NAMALWA (cell line): ENCODE measurements around the gene ATG9B.
A peak's percentile ranks its signal among the peaks of the same experiment; 100 is the strongest.

Source experiments
- DNase-seq: peaks from one replicate; pipeline ENCODE4 v3.0.0-alpha.2; 2015; ENCODE audit warnings: low spot score

The ATG9B gene, protein sequence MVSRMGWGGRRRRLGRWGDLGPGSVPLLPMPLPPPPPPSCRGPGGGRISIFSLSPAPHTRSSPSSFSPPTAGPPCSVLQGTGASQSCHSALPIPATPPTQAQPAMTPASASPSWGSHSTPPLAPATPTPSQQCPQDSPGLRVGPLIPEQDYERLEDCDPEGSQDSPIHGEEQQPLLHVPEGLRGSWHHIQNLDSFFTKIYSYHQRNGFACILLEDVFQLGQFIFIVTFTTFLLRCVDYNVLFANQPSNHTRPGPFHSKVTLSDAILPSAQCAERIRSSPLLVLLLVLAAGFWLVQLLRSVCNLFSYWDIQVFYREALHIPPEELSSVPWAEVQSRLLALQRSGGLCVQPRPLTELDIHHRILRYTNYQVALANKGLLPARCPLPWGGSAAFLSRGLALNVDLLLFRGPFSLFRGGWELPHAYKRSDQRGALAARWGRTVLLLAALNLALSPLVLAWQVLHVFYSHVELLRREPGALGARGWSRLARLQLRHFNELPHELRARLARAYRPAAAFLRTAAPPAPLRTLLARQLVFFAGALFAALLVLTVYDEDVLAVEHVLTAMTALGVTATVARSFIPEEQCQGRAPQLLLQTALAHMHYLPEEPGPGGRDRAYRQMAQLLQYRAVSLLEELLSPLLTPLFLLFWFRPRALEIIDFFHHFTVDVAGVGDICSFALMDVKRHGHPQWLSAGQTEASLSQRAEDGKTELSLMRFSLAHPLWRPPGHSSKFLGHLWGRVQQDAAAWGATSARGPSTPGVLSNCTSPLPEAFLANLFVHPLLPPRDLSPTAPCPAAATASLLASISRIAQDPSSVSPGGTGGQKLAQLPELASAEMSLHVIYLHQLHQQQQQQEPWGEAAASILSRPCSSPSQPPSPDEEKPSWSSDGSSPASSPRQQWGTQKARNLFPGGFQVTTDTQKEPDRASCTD

GRCh38 chr7:151024435-151025056, at the start of gene ATG9B:
Gene ATG9B, minus strand, starts transcription at chr7:151024494. Its CDS starts 71 bp downstream, at chr7:151024423.
- no peak for DNase-seq

DNA sequence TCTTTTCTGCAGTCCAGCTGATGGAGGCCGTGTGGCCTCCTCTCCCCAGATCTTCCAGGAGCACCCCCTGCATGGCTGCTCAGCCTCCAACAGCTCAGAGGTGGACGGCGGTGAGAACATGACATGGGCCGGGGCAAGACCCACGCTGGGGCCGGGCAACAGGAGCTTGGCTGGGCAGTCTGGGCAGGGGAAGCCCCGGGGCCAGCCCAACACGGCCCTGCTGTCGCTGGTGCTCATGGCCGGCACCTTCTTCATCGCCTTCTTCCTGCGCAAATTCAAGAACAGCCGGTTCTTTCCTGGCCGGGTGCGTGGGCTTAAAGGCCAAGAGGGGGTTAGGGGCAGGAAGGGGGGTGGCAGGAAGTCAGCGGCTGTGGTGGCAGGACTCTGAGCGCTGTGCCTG, 49.7 kb upstream of the ATG9B start:
- no peak for DNase-seq

GRCh38 chr7:151071032-151071866, 47.0 kb upstream of the ATG9B start:
- DNase-seq: no peak

DNA sequence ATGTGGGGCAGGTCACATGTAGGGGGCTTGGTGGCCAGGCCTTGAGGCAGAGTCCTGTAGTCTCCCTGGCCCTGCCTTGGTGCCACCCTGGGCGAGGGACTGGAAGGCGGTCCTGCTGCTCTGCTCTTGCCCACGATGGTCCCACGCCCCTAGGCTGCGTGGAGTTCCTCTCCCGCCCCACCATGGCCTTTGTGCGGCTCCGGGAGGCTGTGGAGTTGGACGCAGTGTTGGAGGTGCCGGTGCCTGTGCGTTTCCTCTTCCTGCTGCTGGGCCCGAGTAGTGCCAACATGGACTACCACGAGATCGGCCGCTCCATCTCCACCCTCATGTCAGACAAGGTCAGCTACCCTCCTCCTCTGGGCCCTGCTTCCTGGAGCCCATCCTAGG, 46.3 kb upstream of the ATG9B start:
- DNase-seq: no peak

DNA sequence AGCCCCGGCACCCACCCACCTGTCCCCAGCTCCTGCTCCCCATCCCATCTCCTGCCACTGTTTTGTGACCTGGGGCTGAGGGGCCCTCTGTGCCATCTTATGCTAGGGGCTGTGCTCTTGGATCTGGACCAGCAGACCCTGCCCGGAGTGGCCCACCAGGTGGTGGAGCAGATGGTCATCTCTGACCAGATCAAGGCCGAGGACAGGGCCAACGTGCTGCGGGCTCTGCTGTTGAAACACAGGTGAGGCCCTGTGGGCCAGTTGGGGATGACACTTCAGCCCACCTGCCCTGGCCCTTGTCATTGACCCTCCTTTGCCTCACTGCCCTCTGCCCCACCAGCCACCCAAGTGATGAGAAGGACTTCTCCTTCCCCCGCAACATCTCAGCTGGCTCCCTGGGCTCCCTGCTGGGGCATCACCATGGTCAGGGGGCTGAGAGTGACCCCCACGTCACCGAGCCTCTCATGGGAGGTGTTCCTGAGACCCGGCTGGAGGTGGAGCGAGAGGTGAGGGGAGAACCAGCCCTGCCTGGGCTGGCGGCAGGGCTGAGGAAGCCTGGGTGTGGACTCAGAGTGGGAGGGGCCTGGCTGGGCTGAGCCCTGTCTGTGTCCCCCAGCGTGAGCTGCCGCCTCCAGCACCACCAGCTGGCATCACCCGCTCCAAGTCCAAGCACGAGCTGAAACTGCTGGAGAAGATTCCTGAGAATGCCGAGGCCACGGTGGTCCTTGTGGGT, 45.7 kb upstream of the ATG9B start:
- no peak for DNase-seq

- no peak for DNase-seq
Measured at GRCh38 chr7:151068069-151068773, 43.9 kb upstream of the ATG9B start.

- no peak for DNase-seq
Measured at GRCh38 chr7:151066273-151066974, 42.1 kb upstream of the ATG9B start.

- no peak for DNase-seq
Measured at GRCh38 chr7:151065516-151065915, 41.2 kb upstream of the ATG9B start.

- DNase-seq: no peak
Measured at GRCh38 chr7:151064993-151065392, 40.7 kb upstream of the ATG9B start.

DNA sequence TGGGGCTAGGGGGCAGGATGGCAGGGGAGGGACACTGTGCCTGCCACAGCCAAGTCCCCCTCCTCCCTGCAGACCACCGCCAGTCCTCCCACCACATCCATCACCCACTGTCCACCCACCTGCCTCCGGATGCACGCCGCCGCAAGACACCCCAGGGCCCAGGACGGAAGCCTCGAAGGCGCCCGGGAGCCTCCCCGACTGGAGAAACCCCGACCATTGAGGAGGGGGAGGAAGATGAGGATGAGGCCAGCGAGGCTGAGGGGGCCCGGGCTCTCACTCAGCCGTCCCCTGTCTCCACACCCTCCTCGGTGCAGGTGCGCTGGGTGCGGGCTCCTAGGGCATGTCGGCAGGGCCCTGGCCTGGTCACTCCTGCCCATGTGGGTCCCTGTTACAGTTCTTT, 40.2 kb upstream of the ATG9B start:
- no peak for DNase-seq

DNA sequence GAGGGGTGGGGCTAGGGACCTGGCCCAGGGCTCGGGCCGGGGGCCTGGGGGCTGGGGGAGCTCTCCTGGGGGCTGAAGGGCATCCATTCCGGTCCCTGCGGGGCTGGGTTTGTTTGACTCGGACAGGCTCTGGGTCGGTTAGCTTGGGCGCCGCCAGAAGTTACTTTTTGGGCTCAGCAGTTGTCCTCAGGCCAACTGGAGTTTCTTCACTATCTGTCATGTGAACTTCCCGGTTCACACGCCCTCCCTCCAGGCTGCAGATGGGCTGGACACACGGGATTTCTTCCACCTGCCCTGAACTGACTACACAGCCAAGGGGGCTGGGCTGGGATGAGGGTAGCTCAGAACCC, 38.9 kb upstream of the ATG9B start:
- DNase-seq: no peak

DNA sequence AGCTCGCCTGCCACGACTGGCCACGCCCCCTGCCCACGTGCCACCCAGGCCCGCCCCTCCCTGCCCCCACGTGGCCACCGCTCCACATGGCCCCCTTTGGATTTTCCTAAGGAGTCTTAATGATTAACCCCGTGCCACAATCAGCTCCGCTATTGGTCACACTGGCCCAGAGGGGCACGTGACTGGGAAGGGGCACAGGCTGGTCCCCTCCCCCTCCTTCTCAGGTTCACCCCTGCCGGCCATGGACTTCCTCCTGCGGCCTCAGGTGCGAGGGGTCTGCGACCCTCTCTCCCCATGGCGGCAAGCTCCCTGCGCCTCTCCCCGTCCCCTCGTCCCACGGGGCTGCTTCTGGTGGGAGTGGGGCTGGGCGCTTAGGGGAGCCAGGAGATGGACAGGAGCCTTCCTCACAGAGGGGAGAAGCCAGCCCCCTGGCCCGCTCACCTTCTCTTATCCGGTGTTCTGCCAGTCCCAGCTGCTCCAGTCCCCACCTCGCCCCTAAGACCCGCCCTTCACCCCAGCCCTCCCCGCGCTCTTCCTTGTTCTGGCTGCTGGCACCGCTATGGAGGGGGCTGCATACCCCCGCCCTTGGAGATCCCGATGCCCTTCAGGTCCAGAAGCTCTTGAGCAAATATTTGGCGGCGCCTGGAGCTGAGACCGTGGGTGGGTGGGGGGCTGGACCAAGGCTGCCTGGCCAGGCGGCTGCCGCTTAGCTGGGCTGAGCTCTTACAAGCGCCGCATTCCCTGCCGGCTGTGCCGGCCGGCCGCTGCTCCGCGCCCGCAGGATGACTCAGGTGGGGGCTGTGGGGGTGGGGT, 38.3 kb upstream of the ATG9B start:
- no peak for DNase-seq

GRCh38 chr7:151062111-151062398, 37.8 kb upstream of the ATG9B start:
- DNase-seq: no peak

GRCh38 chr7:151061213-151062110, 37.2 kb upstream of the ATG9B start:
- no peak for DNase-seq

GRCh38 chr7:151060416-151061212, 36.3 kb upstream of the ATG9B start:
- peak; percentile 56 for DNase-seq

DNA sequence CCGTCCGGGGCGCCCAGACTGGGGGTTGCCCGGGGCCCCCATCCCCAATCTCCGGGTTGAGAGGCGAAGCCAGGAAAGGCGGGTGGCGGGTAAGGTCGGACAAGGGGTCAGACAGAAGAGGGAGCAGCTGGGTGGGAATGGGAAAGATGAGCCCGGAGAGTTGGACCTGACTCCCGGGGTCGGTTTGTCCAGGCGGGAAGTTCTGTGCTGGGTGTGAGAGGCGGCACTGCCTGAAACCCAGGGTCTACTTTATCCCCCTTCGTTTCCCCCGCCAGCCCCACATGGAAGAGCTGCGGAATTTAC, 35.8 kb upstream of the ATG9B start:
- DNase-seq: peak; percentile 37

DNA sequence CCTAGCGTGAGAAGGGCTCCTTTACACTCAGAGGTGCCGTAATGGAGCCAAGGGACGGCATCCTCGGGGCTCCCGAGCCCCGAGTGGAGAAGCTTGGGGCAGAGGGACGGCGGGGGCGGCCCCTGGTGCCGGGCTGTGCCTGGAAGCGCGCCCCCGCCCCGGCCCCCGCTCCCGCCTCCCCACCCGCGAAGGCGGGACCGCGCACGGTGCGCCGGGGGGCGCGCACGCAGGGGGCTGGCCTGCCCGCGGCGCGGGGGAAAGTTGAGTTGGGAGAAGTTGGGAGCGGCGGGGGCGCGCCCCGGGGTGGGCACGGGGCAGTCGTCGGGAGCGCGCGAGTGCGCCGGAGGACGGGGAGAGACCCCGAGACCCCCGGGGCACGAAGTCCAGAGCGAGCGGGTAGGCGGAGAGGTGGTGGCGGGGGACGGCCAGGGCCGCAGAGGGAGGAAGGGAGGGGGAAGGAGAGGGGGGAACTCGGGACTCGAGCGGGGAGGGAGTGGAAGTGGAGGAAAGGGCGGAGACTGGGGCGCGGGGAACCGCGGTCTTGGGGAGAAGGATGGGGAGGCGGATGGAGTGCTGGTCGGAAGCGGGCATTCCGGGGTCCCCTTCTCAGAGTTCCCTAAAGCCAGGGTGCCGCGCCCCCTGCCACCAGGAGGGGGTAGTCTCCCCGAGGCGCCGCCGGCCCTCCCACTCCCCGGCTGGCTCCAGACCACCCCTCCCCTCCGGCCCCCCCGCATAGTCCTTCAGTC, 35.2 kb upstream of the ATG9B start, which contains the start of gene SLC4A2:
SLC4A2 (plus strand) TSS at position 223 of the 746 bp plus-strand sequence. CDS start 2,399 bp downstream, outside the sequence.
- DNase-seq: peak; percentile 83
